NCI-H1105 (cell line): Measurements from ENCODE around the gene OR5H6.
"Not testable (repeated sequence)": the region's sequence is repeated elsewhere in the genome, so short reads cannot be mapped to it uniquely, and the experiment has no call there.

Experiments used
- DNase-seq: peaks from one replicate; lab custom pipeline; 2025; lab: John Stamatoyannopoulos, UW

Gene OR5H6

GRCh38 chr3:98263944-98264343 lies at the start of gene OR5H6:
Gene OR5H6 (plus strand): TSS chr3:98264244. CDS start chr3:98264333, 89 bp downstream.
- no peak for DNase-seq

- no peak for DNase-seq
These were observed 49.0 kb upstream of the OR5H6 start for GRCh38 chr3:98215051-98215450.

- DNase-seq, result no peak
These were observed 40.0 kb upstream of the OR5H6 start for GRCh38 chr3:98223907-98224672.

GRCh38 chr3:98232489-98232888 lies 31.6 kb upstream of the OR5H6 start:
- no peak for DNase-seq

- no peak for DNase-seq
These were observed 30.6 kb upstream of the OR5H6 start for GRCh38 chr3:98233468-98233867.

- no peak for DNase-seq
These were observed 23.9 kb upstream of the OR5H6 start for GRCh38 chr3:98240131-98240530.

GRCh38 chr3:98242155-98242554 lies 21.9 kb upstream of the OR5H6 start:
- DNase-seq, result no peak

- no peak for DNase-seq
These were observed 20.2 kb upstream of the OR5H6 start for GRCh38 chr3:98243843-98244242.

- DNase-seq, result no peak
These were observed 17.9 kb upstream of the OR5H6 start for GRCh38 chr3:98246142-98246541.

GRCh38 chr3:98256026-98256425 lies 8.0 kb upstream of the OR5H6 start:
- DNase-seq, result not testable (repeated sequence)

- no peak for DNase-seq
These were observed 4.3 kb upstream of the OR5H6 start for GRCh38 chr3:98259707-98260106.

GRCh38 chr3:98262046-98262445 lies 2.0 kb upstream of the OR5H6 start:
- no peak for DNase-seq

- DNase-seq, result no peak
These were observed 5.8 kb downstream of the OR5H6 start for GRCh38 chr3:98269846-98270245.

- no peak for DNase-seq
These were observed 8.1 kb downstream of the OR5H6 start for GRCh38 chr3:98272126-98272525.

GRCh38 chr3:98274914-98275313 lies 10.9 kb downstream of the OR5H6 start:
- DNase-seq, result no peak

GRCh38 chr3:98282205-98282604 lies 18.2 kb downstream of the OR5H6 start, which contains the start of gene OR5H2:
Gene OR5H2 (plus strand): TSS chr3:98282505. CDS start chr3:98282903, 398 bp downstream.
- DNase-seq, result no peak

GRCh38 chr3:98290916-98291315 lies 26.9 kb downstream of the OR5H6 start:
- no peak for DNase-seq

GRCh38 chr3:98291332-98291957 lies 27.4 kb downstream of the OR5H6 start:
- no peak for DNase-seq
